Measurements from ENCODE around the gene KCNIP1. TPM values are rescaled to one million over a fixed set of nuclear protein-coding genes. Genes with fewer than 3 reads are reported as not detected.

Gene KCNIP1
- total RNA-seq, 1 donor from 2014 or later = not detected

DNA sequence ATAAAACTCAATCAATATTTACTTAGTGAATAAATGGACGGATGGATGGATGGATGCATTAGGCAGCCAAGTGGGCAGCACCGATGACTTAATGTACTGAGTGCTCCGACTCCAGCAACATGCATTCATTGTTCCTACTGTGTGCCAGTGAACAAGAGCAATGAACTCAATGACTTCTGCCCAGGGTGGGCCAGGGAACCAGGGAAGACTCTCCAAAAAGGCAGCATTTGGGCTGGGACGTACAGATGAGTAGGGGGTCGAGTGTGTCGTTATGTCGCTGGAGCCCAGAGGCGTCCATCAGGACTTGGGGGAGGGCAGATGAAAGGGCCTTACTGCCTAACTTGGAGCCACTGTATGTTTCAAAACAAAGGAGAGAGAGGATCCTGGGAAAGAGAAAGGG, 126.4 kb downstream of the KCNIP1 start:
- no peak for ATAC-seq

GRCh38 chr5:170630711-170631141, 126.9 kb downstream of the KCNIP1 start:
- no peak for ATAC-seq

GRCh38 chr5:170631466-170632195, 127.8 kb downstream of the KCNIP1 start:
- ATAC-seq = no peak

DNA sequence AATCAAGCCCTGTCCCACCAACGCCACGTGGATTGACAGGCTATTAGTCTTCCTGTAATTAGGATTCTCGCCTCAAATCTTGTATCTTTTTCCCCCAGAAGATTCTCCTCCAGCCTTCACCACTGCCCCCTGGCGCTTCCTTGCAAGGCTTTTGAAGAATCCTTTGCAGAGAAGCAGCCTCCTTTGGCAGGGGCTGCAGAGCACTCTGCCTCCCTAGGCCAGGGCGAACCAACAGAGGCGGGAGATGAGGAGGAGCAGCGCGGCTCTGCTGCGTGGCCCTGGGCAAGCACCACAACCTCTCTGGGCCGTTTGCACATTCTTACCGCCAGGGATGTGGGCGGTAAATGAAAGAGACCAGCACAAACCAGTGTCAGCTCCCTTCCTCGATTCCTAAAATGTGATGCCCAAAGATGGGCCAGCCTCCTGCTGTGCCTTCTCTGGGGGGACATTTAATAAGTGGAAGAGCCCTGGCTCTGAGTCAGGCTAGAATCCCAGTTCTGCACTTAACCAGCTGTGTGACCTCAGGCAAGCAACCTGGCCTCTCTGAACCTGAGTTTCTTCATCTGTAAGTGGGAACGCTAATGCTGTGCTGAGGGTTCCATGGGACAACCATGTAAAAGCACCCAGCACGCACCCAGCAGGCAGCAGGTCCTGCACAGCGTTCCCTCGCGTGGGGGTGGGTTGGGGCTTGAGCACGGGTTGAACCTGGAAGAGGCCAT, 128.6 kb downstream of the KCNIP1 start:
- no peak for ATAC-seq

DNA sequence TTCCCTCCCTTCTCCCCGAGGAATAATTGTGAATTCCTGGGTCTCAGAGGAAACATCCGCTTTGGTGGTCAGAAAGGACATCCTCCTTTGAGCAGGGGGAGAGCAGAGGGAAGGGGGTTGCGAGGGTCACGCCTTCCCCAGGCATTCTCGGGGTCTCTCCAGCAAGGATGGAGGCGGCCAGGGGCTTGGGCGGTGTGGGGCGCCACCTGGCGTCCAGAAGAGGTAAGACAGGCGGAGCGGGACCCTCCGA, 129.1 kb downstream of the KCNIP1 start:
- ATAC-seq = peak; percentile 34

GRCh38 chr5:170633235-170634081, 129.6 kb downstream of the KCNIP1 start:
- ATAC-seq = no peak

GRCh38 chr5:170634256-170634990, 130.6 kb downstream of the KCNIP1 start:
- peak; percentile 44 for ATAC-seq

DNA sequence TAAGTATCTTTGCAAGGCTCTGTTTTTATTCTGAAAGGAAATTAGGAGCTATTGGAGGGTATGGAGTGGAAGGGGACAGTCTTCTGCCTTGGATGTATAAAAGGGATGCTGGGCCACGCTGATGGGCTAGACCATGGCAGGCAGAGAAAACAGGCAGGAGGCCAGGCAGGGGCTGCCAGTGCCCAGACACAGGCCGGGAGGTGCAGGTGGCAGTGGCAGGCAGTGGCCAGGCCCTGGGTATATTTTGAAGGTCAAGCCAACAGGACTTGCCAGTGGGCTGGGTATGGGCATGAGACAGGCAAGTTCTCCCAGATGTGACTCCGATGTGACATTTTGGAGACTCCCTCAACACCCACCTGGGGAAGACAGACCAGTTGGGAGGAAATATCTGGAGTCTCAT, 131.9 kb downstream of the KCNIP1 start:
- no peak for ATAC-seq

GRCh38 chr5:170636206-170636605, 132.4 kb downstream of the KCNIP1 start:
- ATAC-seq = no peak

DNA sequence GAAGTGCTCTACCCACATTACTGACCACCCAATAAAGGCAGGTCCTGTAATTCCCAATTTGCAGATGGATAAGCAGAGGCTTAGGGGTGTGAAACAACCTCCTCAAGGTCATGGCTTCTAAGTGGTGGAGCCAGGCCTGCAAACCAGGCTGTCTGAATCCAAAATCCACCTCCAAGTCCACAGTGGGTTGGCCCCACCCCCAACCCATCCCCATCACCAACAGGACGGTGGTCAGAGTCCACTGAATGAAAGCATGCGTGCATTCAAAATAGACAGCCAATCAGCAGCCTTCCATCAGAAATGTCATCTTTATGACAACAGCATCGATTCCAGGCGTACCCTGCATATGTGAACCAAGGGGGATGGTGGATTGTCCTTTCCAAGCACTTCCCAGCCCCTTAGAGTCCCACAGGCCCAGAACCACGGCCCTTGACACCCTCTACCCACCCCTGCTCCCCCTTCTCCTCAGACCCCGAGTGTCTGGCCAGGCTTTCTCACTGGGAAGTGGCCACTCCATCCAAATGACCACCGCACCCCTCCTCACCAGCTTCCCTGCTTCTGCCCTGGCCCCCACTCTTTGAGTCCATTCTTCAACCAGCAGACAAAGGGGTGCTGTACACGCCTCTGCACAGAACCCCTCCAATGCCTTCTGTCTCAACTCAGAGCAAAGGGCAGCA, 133.1 kb downstream of the KCNIP1 start:
- ATAC-seq = no peak

- ATAC-seq = no peak
Measured at GRCh38 chr5:170638051-170638450, 134.2 kb downstream of the KCNIP1 start.

DNA sequence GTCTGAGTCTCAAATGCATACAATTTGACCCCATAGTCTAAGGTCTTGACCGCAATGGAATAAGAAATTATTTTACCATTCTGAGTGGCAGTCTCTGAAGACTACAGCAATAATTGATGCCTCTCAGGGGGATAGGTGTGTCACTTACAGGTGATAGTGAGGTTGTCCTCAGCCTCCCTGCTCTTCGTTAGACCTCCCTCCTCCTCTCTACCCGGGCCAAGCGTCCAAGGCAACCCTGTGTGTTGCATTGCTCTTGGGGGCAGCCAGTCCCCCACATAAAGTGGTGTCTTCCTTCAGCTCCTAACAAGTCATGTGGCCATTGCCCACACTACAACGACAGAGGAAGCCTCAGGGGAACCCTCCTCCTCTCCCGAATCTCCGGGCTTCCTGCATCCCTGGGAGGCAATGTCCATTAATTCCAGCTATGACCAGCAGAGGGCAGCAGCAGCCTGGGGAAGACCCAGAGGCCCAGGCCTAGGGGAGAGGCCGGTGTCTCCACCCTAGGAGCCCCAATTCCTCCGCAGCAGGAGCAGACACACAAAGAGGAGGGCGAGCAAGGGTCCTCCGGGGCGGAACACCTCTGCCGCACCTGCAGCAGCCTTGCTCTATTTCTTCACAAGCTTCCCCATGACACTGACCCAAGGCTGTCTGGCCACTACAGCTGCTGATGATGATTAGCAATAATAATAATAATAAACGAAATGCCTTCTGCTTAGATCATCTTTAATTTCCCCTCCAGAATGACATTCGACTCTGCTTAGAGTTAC, 134.8 kb downstream of the KCNIP1 start:
- peak; percentile 65 for ATAC-seq

DNA sequence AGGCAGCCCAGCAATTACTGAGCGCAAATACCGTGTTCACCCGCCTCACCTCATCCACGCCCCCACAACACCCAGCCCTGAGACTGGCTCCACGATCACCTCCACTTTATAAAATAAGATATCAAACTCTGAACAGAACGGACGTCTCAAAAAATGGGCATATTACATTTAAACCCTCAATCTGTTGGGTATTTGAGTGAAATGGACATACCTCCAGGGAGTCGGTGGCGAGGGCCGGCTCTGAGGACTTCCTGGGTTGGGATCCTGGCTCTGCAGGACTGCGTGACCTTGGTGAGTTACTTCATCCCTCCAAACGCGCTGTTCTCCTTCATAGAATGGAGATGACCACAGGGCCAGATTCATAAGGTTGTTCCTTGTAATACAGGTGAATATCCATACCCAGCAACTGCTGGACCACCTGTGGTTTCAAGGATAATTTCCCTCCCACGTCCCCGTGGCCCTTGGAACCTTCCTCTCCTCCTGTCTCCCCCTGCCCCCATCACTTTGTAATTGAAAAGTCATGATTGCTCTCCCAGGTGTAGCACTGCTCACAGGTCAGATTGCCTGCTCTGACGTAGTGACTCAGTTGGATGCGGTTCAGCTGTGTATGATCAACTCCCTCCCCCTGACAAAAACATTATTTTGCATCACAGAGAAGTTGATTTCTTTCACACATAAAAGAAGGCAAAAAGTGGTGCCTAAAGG, 135.6 kb downstream of the KCNIP1 start:
- no peak for ATAC-seq

- ATAC-seq = no peak
Measured at GRCh38 chr5:170640731-170641588, 137.1 kb downstream of the KCNIP1 start.

- ATAC-seq = no peak
Measured at GRCh38 chr5:170641589-170642031, 137.8 kb downstream of the KCNIP1 start.

GRCh38 chr5:170642066-170642735, 138.4 kb downstream of the KCNIP1 start:
- ATAC-seq = no peak

DNA sequence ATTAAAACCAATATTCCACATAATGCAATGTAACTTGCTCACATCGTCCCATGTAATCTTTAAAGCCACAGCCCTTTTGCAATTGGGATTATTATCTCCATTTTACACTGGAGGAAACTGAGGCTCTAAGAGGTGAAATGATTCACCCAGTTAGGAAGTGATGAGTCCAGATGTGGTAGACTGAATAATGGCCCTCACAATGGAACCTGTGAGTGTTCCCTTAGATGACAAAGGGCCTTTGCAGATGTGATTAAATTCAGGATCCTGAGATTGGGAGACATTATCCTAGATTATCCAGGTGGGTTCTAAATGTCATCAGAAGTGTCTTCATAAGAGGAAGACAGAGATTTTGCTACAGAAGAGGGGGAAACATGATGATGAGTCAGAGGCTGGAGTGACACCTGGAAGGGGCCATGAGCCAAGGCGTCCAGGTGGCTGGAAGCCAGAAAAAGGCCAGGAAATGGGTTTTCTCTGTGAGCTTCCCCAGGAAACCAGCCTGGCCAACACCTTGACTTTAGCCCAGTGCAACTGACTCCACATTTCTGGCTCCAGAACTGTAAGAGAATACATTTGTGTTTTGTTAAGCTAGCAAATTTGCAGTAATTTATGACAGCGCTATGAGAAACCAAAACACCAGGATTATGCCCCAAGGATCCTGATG, 139.1 kb downstream of the KCNIP1 start:
- no peak for ATAC-seq

DNA sequence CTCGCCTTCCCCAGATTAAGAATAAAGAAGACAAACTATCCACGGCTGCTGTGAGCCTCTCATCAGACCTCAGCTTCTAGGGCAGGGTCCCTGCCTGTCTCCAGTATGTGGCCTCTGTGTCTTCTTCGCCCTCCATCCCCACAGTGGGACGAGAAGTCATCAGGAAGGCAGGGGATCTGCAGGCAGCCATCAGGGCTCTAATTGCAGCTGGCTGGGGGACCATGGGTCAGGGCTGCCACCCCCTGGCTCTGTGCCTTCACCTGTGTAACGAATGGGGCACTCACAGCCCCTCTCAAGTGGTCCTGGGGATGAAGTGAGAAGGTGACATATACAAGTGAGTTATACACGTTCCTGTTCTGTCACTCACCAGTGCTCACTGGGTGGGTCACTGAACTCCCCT, 139.8 kb downstream of the KCNIP1 start:
- ATAC-seq = no peak

DNA sequence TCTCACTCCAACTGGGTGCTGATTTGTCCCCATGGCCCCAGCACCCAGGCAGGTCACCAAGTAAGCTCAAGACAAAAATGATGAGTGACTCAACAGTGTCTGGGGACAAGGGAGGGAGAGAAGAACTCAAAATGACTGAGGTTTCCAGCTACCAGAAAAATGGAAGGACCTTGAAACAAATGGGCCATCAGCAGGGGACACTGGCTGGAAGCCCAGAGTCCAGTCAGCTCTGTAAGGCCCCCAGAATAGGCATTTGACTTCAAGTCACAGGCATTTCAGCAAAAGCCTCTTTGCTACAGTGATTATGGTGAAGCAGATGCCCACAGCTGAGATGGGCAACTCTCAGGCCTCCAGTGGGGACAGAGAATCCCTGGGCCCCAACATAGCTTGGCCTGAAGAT, 140.7 kb downstream of the KCNIP1 start:
- no peak for ATAC-seq

All from esophagus mucosa (tissue), 1 donor.